Parathyroid adenoma (tissue), 2 donors: ENCODE results near the gene ECHDC3.

Experiments used
- H2AFZ ChIP-seq: fragments of 300-600 bp; sonication (generic); one replicate; pipeline ENCODE4 v1.7.0; 2017; ENCODE audit warnings: antibody characterized with exemption, mild to moderate bottlenecking
- H3K27ac ChIP-seq: fragments of 300-600 bp; sonication (generic); one replicate; pipeline ENCODE4 v1.7.0; 2017
- H3K27me3 ChIP-seq: fragments of 300-600 bp; sonication (generic); one replicate; pipeline ENCODE4 v1.7.0; 2017; ENCODE audit warnings: low read length; ENCODE audit not compliant: control insufficient read depth, insufficient read depth
- H3K36me3 ChIP-seq: fragments of 300-600 bp; sonication (generic); one replicate; pipeline ENCODE4 v1.7.0; 2017; ENCODE audit warnings: low read length; ENCODE audit not compliant: control insufficient read depth, insufficient read depth
- H3K4me1 ChIP-seq: fragments of 300-600 bp; sonication (generic); one replicate; pipeline ENCODE4 v1.7.0; 2017; ENCODE audit warnings: control low read depth
- H3K4me2 ChIP-seq: fragments of 300-600 bp; sonication (generic); one replicate; pipeline ENCODE4 v1.7.0; 2017; ENCODE audit warnings: low read length
- H3K4me3 ChIP-seq: fragments of 300-600 bp; sonication (generic); one replicate; pipeline ENCODE4 v1.7.0; 2017; ENCODE audit warnings: low read depth, low read length
- H3K79me2 ChIP-seq: fragments of 300-600 bp; sonication (generic); one replicate; pipeline ENCODE4 v1.7.0; 2017; ENCODE audit warnings: control low read depth
- H3K9ac ChIP-seq: fragments of 300-600 bp; sonication (generic); one replicate; pipeline ENCODE4 v1.7.0; 2017; ENCODE audit warnings: mild to moderate bottlenecking
- H3K9me3 ChIP-seq: fragments of 300-600 bp; sonication (generic); one replicate; pipeline ENCODE4 v1.7.0; 2017; ENCODE audit warnings: low read length; ENCODE audit not compliant: control insufficient read depth
- CTCF ChIP-seq: fragments of 300-600 bp; sonication (generic); IDR thresholded peaks from one replicate; pipeline ENCODE4 v1.7.0; 2017; ENCODE audit warnings: antibody characterized with exemption, mild to moderate bottlenecking
- donor health status: primary hyperparathyroidism.

The ECHDC3 gene

GRCh38 chr10:11720260-11720741 lies 21.9 kb upstream of the ECHDC3 start:
- Histone ChIP-seq H3K9ac (no peak overlapping the region), H3K4me3 (no peak overlapping the region), H3K36me3 (no peaks in the 10 kb centered on the region), H3K27ac (no peak overlapping the region), H3K4me2 (no peak overlapping the region), H3K9me3 (no peaks in the 10 kb centered on the region), H3K4me1 (no peaks in the 10 kb centered on the region), H3K79me2 (no peaks in the 10 kb centered on the region), H3K27me3 (no peaks in the 10 kb centered on the region), H2AFZ (no peak overlapping the region)
- TF ChIP-seq CTCF = no peak

- Histone ChIP-seq H3K36me3 (no peaks in the 10 kb centered on the region), H3K9me3 (no peaks in the 10 kb centered on the region), H3K4me2 (no peak overlapping the region), H3K9ac (no peak overlapping the region), H3K27me3 (no peaks in the 10 kb centered on the region), H3K4me1 (no peaks in the 10 kb centered on the region), H3K27ac (no peak overlapping the region), H3K79me2 (no peaks in the 10 kb centered on the region), H3K4me3 (no peak overlapping the region), H2AFZ (no peak overlapping the region)
- TF ChIP-seq CTCF = no peak
Measured at GRCh38 chr10:11721806-11722205, 20.4 kb upstream of the ECHDC3 start.

GRCh38 chr10:11723359-11723758 lies 18.8 kb upstream of the ECHDC3 start:
- H3K4me2 ChIP-seq = no peak overlapping the region
- no peaks in the 10 kb centered on the region for H3K4me1 ChIP-seq
- H3K27ac ChIP-seq = no peak overlapping the region
- no peak overlapping the region for H3K4me3 ChIP-seq
- H3K79me2 ChIP-seq = no peaks in the 10 kb centered on the region
- H3K9ac ChIP-seq = no peak overlapping the region
- no peak for TF ChIP-seq CTCF
- no peaks in the 10 kb centered on the region for H3K9me3 ChIP-seq
- H3K27me3 ChIP-seq = no peaks in the 10 kb centered on the region
- H2AFZ ChIP-seq = no peak overlapping the region
- no peaks in the 10 kb centered on the region for H3K36me3 ChIP-seq

- H2AFZ ChIP-seq = peak overlapping the region; percentile 50
- no peaks in the 10 kb centered on the region for H3K36me3 ChIP-seq
- peak; percentile 69 for TF ChIP-seq CTCF
- H3K9ac ChIP-seq = no peak overlapping the region
- no peaks in the 10 kb centered on the region for H3K27me3 ChIP-seq
- H3K4me1 ChIP-seq = no peaks in the 10 kb centered on the region
- H3K9me3 ChIP-seq = no peaks in the 10 kb centered on the region
- H3K4me3 ChIP-seq = no peak overlapping the region
- H3K79me2 ChIP-seq = no peaks in the 10 kb centered on the region
- no peak overlapping the region for H3K27ac ChIP-seq
- no peak overlapping the region for H3K4me2 ChIP-seq
Measured at GRCh38 chr10:11724938-11725776, 17.0 kb upstream of the ECHDC3 start.

DNA sequence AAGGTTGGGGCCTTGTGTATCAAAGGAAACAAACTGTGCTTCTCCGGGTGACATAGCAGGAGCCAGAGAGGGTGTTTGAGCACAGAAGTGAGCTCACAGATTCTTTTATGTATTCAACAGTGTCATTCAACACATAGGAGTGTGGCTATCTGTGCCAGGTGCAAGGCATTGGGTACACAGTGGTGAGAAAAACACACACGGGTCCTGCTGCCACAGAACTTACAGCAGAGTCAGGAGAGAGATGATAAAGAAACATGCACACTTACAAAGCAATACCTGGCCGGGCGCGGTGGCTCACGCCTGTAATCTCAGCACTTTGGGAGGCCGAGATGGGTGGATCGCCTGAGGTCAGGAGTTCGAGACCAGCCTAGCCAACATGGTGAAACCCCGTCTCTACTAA lies 16.3 kb upstream of the ECHDC3 start:
- Histone ChIP-seq H3K9me3 (no peaks in the 10 kb centered on the region), H3K9ac (no peak overlapping the region), H3K4me3 (no peak overlapping the region), H3K36me3 (no peaks in the 10 kb centered on the region), H3K27me3 (no peaks in the 10 kb centered on the region), H2AFZ (no peak overlapping the region), H3K4me1 (no peaks in the 10 kb centered on the region), H3K4me2 (no peak overlapping the region), H3K79me2 (no peaks in the 10 kb centered on the region), H3K27ac (no peak overlapping the region)
- TF ChIP-seq CTCF = no peak
